ENCODE measurements around the gene UPB1. TPM values are rescaled to one million over a fixed set of nuclear protein-coding genes. Genes with fewer than 3 reads are reported as not detected.
"Not testable (repeated sequence)": the region's sequence is repeated elsewhere in the genome, so short reads cannot be mapped to it uniquely, and the experiment has no call there.

Gene UPB1
- total RNA-seq, 2 donors from 2014 or later = 0.05 to 5.0 TPM

DNA sequence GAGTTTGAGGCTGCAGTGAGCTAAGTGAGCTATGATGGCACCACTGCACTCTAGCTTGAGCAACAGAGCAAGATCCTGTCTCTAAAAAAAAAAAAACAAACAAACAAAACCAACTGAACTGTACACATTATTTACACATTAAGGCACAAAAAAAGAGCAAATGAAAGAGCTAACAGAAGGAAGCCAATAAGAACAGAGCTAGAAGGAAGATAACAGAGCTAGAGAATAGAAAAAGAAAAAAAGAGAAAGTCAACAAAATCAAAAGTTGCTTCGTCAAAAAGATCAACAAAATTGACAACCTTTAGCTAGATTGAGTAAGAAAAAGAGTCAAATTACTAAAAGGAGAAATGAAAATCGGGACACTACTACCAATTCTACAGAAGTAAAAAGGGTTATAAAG, 34.8 kb downstream of the UPB1 start:
- intact Hi-C loops (cut with DNase I) = loop anchor here (10.0 kb wide), 2 partner anchors 255 to 345 kb away; partner anchors contain the start of genes SPECC1L and SUSD2
- no peaks in the 10 kb centered on the region for H3K9me3 ChIP-seq
- H3K27ac ChIP-seq = peak overlapping the region in 1 of 2 donors; percentile 62
- no peaks in the 10 kb centered on the region for H3K27me3 ChIP-seq (replicated peaks; ENCODE audit: insufficient read depth)
- H3K4me1 ChIP-seq (replicated peaks) = peaks cover 4% of the 10 kb centered on the region
- TF ChIP-seq POLR2AphosphoS5 (IDR thresholded peaks at IDR 0.05) = peak; percentile 10
- TF ChIP-seq, protein P1, sequence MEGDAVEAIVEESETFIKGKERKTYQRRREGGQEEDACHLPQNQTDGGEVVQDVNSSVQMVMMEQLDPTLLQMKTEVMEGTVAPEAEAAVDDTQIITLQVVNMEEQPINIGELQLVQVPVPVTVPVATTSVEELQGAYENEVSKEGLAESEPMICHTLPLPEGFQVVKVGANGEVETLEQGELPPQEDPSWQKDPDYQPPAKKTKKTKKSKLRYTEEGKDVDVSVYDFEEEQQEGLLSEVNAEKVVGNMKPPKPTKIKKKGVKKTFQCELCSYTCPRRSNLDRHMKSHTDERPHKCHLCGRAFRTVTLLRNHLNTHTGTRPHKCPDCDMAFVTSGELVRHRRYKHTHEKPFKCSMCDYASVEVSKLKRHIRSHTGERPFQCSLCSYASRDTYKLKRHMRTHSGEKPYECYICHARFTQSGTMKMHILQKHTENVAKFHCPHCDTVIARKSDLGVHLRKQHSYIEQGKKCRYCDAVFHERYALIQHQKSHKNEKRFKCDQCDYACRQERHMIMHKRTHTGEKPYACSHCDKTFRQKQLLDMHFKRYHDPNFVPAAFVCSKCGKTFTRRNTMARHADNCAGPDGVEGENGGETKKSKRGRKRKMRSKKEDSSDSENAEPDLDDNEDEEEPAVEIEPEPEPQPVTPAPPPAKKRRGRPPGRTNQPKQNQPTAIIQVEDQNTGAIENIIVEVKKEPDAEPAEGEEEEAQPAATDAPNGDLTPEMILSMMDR (IDR thresholded peaks at IDR 0.05) = no peak
- 59% methylated on average over 2 of the region's 2 CpGs for WGBS
- DNase-seq (ENCODE audit: low spot score) = no peak
- no peak overlapping the region for H3K4me3 ChIP-seq
- H3K36me3 ChIP-seq = no peaks in the 10 kb centered on the region

DNA sequence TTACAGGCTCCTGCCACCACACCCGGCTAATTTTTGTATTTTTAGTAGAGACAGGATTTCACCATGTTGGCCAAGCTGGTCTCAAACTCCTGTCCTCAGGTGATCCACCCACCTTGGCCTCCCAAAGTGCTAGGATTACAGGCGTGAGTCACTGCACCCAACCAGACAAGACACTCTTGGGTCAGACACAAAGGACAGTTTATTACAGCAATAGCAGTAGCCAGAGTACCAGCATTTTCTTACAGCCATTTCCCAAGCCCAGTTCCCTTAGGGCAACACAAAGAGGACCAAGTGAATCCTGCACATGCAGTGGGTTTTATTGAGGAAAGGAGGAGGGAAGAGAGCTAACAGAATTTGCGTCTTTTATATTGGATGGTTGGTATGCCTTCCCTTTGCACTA, 35.8 kb downstream of the UPB1 start:
- H3K27me3 ChIP-seq (replicated peaks; ENCODE audit: insufficient read depth); H3K36me3 ChIP-seq; H3K4me1 ChIP-seq (replicated peaks); DNase-seq (ENCODE audit: low spot score); H3K9me3 ChIP-seq; intact Hi-C loops (cut with DNase I); H3K4me3 ChIP-seq: not testable (repeated sequence)
- 73% methylated on average over 3 of the region's 3 CpGs for WGBS
- H3K27ac ChIP-seq = peak overlapping the region in 1 of 2 donors; percentile 62

DNA sequence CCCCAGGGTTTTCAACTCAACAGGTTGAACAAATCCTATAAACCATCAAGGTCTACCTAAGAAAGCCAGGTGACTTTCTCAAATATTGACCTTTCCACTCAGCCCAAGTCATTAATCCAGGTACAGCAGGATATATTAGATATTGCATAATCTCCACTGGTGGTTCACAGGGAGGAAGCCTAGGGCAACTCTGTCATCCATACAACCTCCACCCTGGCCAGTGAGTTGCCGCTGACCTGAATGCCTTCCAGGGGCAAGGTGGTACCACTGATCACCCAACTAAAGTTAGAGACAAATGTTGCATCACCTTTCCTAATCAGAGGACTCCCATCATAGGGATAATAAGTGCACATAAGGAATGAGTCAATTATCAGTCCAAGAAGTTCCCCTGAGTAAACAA, 36.9 kb downstream of the UPB1 start:
- peak overlapping the region in 1 of 2 donors; percentile 62 for H3K27ac ChIP-seq
- 87% methylated on average over 1 of the region's 1 CpG for whole genome bisulfite sequencing

DNA sequence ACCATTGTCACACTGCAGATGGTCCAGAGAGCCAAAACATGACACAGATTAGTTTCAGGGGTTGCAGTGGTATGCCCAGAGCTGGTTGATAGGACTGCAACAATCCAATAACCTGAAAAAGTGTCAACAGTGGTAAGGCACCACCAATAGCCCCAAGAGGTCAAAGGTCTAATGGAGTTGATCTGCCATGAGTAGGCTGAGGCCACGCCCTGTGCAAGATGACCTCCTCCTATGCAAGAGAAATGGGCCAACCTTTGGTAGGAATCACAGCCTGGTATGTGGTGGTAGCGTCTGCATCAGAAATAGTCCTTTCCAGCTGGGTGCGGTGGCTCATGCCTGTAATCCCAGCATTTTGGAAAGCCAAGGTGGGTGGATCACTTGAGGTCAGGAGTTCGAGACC, 40.2 kb downstream of the UPB1 start:
- Histone ChIP-seq H3K36me3 (peaks cover 0 to 3% of the 10 kb centered on the region in 2 donors), H3K4me3 (no peak overlapping the region), H3K9me3 (no peaks in the 10 kb centered on the region), H3K27ac (no peak overlapping the region), H3K27me3 (replicated peaks; ENCODE audit: insufficient read depth) (no peaks in the 10 kb centered on the region), H3K4me1 (replicated peaks) (peaks cover 4% of the 10 kb centered on the region)
- WGBS = 97% methylated on average over 4 of the region's 4 CpGs
- TF ChIP-seq, protein P1 (IDR thresholded peaks at IDR 0.05) = no peak
- no peak for TF ChIP-seq POLR2AphosphoS5 (IDR thresholded peaks at IDR 0.05)
- TF ChIP-seq POLR2A (IDR thresholded peaks at IDR 0.05) = no peak
- intact Hi-C loops (cut with DNase I) = no loop called here
- no peak for DNase-seq (ENCODE audit: low spot score)

More for the DNA sequence above, 36.9 kb downstream of the UPB1 start:
- no peak overlapping the region for H3K4me3 ChIP-seq
- peaks cover 4% of the 10 kb centered on the region for H3K4me1 ChIP-seq (replicated peaks)
- TF ChIP-seq, protein P1 (IDR thresholded peaks at IDR 0.05) = no peak
- TF ChIP-seq POLR2AphosphoS5 (IDR thresholded peaks at IDR 0.05) (peak; percentile 82), POLR2A (IDR thresholded peaks at IDR 0.05) (no peak)
- no peaks in the 10 kb centered on the region for H3K36me3 ChIP-seq
- DNase-seq (ENCODE audit: low spot score) = peak; percentile 32
- no peaks in the 10 kb centered on the region for H3K9me3 ChIP-seq
- intact Hi-C loops (cut with DNase I) = no loop called here
- no peaks in the 10 kb centered on the region for H3K27me3 ChIP-seq (replicated peaks; ENCODE audit: insufficient read depth)

DNA sequence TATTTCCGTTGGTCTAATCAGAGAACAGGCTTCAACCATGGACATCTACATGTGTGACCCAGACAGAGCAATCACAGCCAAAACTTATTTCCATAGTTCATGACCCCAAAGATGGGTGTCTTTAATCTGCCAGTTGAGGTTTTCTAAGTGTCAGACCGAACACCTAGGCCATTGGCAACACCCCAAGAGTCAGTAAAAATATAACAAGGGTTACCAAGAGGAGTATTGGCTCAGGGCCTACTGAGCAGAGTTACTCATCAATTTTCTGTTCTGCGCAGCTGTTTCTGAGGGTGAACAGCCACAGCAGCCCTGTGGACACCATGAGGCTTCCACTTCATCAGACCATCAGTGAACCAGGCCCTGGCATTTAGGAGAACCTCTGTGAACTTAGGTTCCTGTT, 41.0 kb downstream of the UPB1 start:
- TF ChIP-seq POLR2AphosphoS5 (IDR thresholded peaks at IDR 0.05) (no peak), POLR2A (IDR thresholded peaks at IDR 0.05) (no peak)
- TF ChIP-seq, protein P1 (IDR thresholded peaks at IDR 0.05) = no peak
- Histone ChIP-seq H3K36me3 (peaks cover 0 to 10% of the 10 kb centered on the region in 2 donors), H3K4me3 (no peak overlapping the region), H3K27me3 (replicated peaks; ENCODE audit: insufficient read depth) (no peaks in the 10 kb centered on the region), H3K9me3 (no peaks in the 10 kb centered on the region), H3K4me1 (replicated peaks) (peaks cover 4% of the 10 kb centered on the region), H3K27ac (no peak overlapping the region)
- 85% methylated on average over 3 of the region's 3 CpGs for WGBS
- intact Hi-C loops (cut with DNase I) = no loop called here
- DNase-seq (ENCODE audit: low spot score) = no peak

Measured in prostate gland (tissue), 2 donors.